Prostate gland (tissue), 2 donors: Measurements from ENCODE around the gene PAX5.

Experiments
- POLR2A ChIP-seq: fragments of 450-650 bp; IDR thresholded peaks from one replicate; pipeline ENCODE4 v1.6.1; 2016; ENCODE audit warnings: antibody characterized with exemption, mild to moderate bottlenecking
- TF ChIP-seq, protein P1 (sequence below), 4 experiments: fragments of 200-600 bp in 2 of 4; fragments of 450-650 bp in 2 of 4; sonication (generic) in 2 of 4; IDR thresholded peaks; 1 replicate in 3 of 4; 2 replicates in 1 of 4; pipeline ENCODE4 v1.5.1; 2016 to 2019; ENCODE audit warnings: antibody characterized with exemption in 4 of 4, mild to moderate bottlenecking in 2 of 4, moderate library complexity in 2 of 4

- no peak for TF ChIP-seq POLR2A
- TF ChIP-seq, protein P1, sequence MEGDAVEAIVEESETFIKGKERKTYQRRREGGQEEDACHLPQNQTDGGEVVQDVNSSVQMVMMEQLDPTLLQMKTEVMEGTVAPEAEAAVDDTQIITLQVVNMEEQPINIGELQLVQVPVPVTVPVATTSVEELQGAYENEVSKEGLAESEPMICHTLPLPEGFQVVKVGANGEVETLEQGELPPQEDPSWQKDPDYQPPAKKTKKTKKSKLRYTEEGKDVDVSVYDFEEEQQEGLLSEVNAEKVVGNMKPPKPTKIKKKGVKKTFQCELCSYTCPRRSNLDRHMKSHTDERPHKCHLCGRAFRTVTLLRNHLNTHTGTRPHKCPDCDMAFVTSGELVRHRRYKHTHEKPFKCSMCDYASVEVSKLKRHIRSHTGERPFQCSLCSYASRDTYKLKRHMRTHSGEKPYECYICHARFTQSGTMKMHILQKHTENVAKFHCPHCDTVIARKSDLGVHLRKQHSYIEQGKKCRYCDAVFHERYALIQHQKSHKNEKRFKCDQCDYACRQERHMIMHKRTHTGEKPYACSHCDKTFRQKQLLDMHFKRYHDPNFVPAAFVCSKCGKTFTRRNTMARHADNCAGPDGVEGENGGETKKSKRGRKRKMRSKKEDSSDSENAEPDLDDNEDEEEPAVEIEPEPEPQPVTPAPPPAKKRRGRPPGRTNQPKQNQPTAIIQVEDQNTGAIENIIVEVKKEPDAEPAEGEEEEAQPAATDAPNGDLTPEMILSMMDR (IDR thresholded peaks at IDR 0.05) = no peak
These were observed 132.5 kb downstream of the PAX5 start for GRCh38 chr9:36901528-36901927.
